Transverse colon (tissue), 4 donors: ENCODE results near the gene TMBIM4.

Experiments used
- CTCF ChIP-seq, 5 experiments: fragments of 200-600 bp in 3 of 5; fragments of 450-650 bp in 2 of 5; sonication (generic) in 3 of 5; IDR thresholded peaks; 1 replicate in 2 of 5; 2 replicates in 3 of 5; pipeline ENCODE4 v1.5.1; 2016 to 2017; ENCODE audit warnings: antibody characterized with exemption in 5 of 5, inconsistent platforms in 3 of 5, mild to moderate bottlenecking in 2 of 5, moderate library complexity in 1 of 5
- POLR2A ChIP-seq: fragments of 450-650 bp; IDR thresholded peaks from one replicate; pipeline ENCODE4 v1.6.1; 2016; ENCODE audit warnings: antibody characterized with exemption, mild to moderate bottlenecking, moderate library complexity
- POLR2AphosphoS5 ChIP-seq, 3 donors: sonication (generic); formaldehyde crosslinking; IDR thresholded peaks; one replicate each; pipeline ENCODE4 v1.6.1; 2016; ENCODE audit warnings: antibody characterized with exemption in 3 of 3

GRCh38 chr12:66217342-66217917 is 47.6 kb upstream of the TMBIM4 start:
- TF ChIP-seq CTCF (IDR thresholded peaks at IDR 0.05) (no peak), POLR2AphosphoS5 (IDR thresholded peaks at IDR 0.05) (no peak), POLR2A (no peak)
